Measurements from ENCODE around the gene STUM. TPM values are rescaled to one million over a fixed set of nuclear protein-coding genes. Genes with fewer than 3 reads are reported as not detected.
A peak's percentile ranks its signal among the peaks of the same experiment; 100 is the strongest.

The STUM gene
- total RNA-seq, 2 donors from 2014 or later, result not detected

- DNase-seq (peak; percentile 78 to 85), ATAC-seq (replicated peaks in 1 of 2) (peak; percentile 96 to 97)
- Mint-ChIP-seq H3K9me3 (no peaks in the 10 kb centered on the region), H3K27me3 (ENCODE audit: low read depth) (no peaks in the 10 kb centered on the region), H3K36me3 (ENCODE audit: insufficient read depth in 2 of 2) (peaks cover 5 to 28% of the 10 kb centered on the region in 2 donors), H3K4me1 (ENCODE audit: low read depth) (peaks cover 59% of the 10 kb centered on the region), H3K4me3 (peak overlapping the region; percentile 87 to 89), H3K27ac (peak overlapping the region; percentile 71)
These were observed 94.6 kb downstream of the STUM start for GRCh38 chr1:226643177-226643576.

- Mint-ChIP-seq H3K27ac (peak overlapping the region; percentile 71), H3K4me3 (peak overlapping the region; percentile 87 to 89), H3K36me3 (ENCODE audit: insufficient read depth in 2 of 2) (peaks cover 6 to 28% of the 10 kb centered on the region in 2 donors), H3K4me1 (ENCODE audit: low read depth) (peaks cover 66% of the 10 kb centered on the region), H3K27me3 (ENCODE audit: low read depth) (no peaks in the 10 kb centered on the region), H3K9me3 (no peaks in the 10 kb centered on the region)
- peak in 1 of 2 donors; percentile 50 for DNase-seq
- peak; percentile 19 to 35 for ATAC-seq (replicated peaks in 1 of 2)
These were observed 95.3 kb downstream of the STUM start for GRCh38 chr1:226643611-226644540.

- peaks cover 72% of the 10 kb centered on the region for H3K4me1 Mint-ChIP-seq (ENCODE audit: low read depth)
- peaks cover 9 to 28% of the 10 kb centered on the region in 2 donors for H3K36me3 Mint-ChIP-seq (ENCODE audit: insufficient read depth in 2 of 2)
- H3K27ac Mint-ChIP-seq, result peak overlapping the region; percentile 50
- H3K9me3 Mint-ChIP-seq, result no peaks in the 10 kb centered on the region
- ATAC-seq (replicated peaks in 1 of 2) (no peak), DNase-seq (no peak)
- H3K27me3 Mint-ChIP-seq (ENCODE audit: low read depth), result no peaks in the 10 kb centered on the region
- H3K4me3 Mint-ChIP-seq, result peak overlapping the region; percentile 87 to 89
These were observed 96.1 kb downstream of the STUM start for GRCh38 chr1:226644541-226645176.

GRCh38 chr1:226645279-226645976 is 96.9 kb downstream of the STUM start:
- H3K27me3 Mint-ChIP-seq (ENCODE audit: low read depth), result no peaks in the 10 kb centered on the region
- peak overlapping the region; percentile 25 to 89 for H3K4me3 Mint-ChIP-seq
- H3K36me3 Mint-ChIP-seq (ENCODE audit: insufficient read depth in 2 of 2), result peaks cover 9 to 27% of the 10 kb centered on the region in 2 donors
- DNase-seq (no peak), ATAC-seq (replicated peaks in 1 of 2) (no peak)
- H3K4me1 Mint-ChIP-seq (ENCODE audit: low read depth), result peaks cover 79% of the 10 kb centered on the region
- H3K27ac Mint-ChIP-seq, result peak overlapping the region; percentile 50
- H3K9me3 Mint-ChIP-seq, result no peaks in the 10 kb centered on the region

- peak overlapping the region; percentile 13 to 18 for H3K4me3 Mint-ChIP-seq
- H3K27ac Mint-ChIP-seq, result peak overlapping the region; percentile 54
- no peaks in the 10 kb centered on the region for H3K27me3 Mint-ChIP-seq (ENCODE audit: low read depth)
- DNase-seq (no peak), ATAC-seq (replicated peaks in 1 of 2) (no peak)
- H3K4me1 Mint-ChIP-seq (ENCODE audit: low read depth), result peaks cover 87% of the 10 kb centered on the region
- H3K9me3 Mint-ChIP-seq, result no peaks in the 10 kb centered on the region
- peaks cover 9 to 23% of the 10 kb centered on the region in 2 donors for H3K36me3 Mint-ChIP-seq (ENCODE audit: insufficient read depth in 2 of 2)
These were observed 97.7 kb downstream of the STUM start for GRCh38 chr1:226646026-226646869.

- peaks cover 8 to 21% of the 10 kb centered on the region in 2 donors for H3K36me3 Mint-ChIP-seq (ENCODE audit: insufficient read depth in 2 of 2)
- no peaks in the 10 kb centered on the region for H3K27me3 Mint-ChIP-seq (ENCODE audit: low read depth)
- peak overlapping the region; percentile 9 to 18 for H3K4me3 Mint-ChIP-seq
- peaks cover 85% of the 10 kb centered on the region for H3K4me1 Mint-ChIP-seq (ENCODE audit: low read depth)
- peak overlapping the region; percentile 54 for H3K27ac Mint-ChIP-seq
- no peak for ATAC-seq (replicated peaks in 1 of 2)
- no peak for DNase-seq
- no peaks in the 10 kb centered on the region for H3K9me3 Mint-ChIP-seq
These were observed 98.4 kb downstream of the STUM start for GRCh38 chr1:226646870-226647449.

- Mint-ChIP-seq H3K36me3 (ENCODE audit: insufficient read depth in 2 of 2) (peaks cover 7 to 17% of the 10 kb centered on the region in 2 donors), H3K27me3 (ENCODE audit: low read depth) (no peaks in the 10 kb centered on the region), H3K4me1 (ENCODE audit: low read depth) (peaks cover 79% of the 10 kb centered on the region), H3K9me3 (no peaks in the 10 kb centered on the region), H3K4me3 (no peak overlapping the region), H3K27ac (no peak overlapping the region)
- ATAC-seq (replicated peaks in 1 of 2) (no peak), DNase-seq (no peak)
These were observed 99.2 kb downstream of the STUM start for GRCh38 chr1:226647719-226648118.

- no peak overlapping the region for H3K27ac Mint-ChIP-seq
- no peaks in the 10 kb centered on the region for H3K9me3 Mint-ChIP-seq
- no peaks in the 10 kb centered on the region for H3K27me3 Mint-ChIP-seq (ENCODE audit: low read depth)
- peaks cover 7 to 13% of the 10 kb centered on the region in 2 donors for H3K36me3 Mint-ChIP-seq (ENCODE audit: insufficient read depth in 2 of 2)
- peaks cover 72% of the 10 kb centered on the region for H3K4me1 Mint-ChIP-seq (ENCODE audit: low read depth)
- no peak for DNase-seq
- no peak for ATAC-seq (replicated peaks in 1 of 2)
- no peak overlapping the region for H3K4me3 Mint-ChIP-seq
These were observed 99.9 kb downstream of the STUM start for GRCh38 chr1:226648421-226648820.

- H3K27ac Mint-ChIP-seq, result peak overlapping the region; percentile 91
- peaks cover 64% of the 10 kb centered on the region for H3K4me1 Mint-ChIP-seq (ENCODE audit: low read depth)
- H3K36me3 Mint-ChIP-seq (ENCODE audit: insufficient read depth in 2 of 2), result peaks cover 7 to 13% of the 10 kb centered on the region in 2 donors
- no peak overlapping the region for H3K4me3 Mint-ChIP-seq
- ATAC-seq (replicated peaks in 1 of 2), result no peak
- H3K9me3 Mint-ChIP-seq, result no peaks in the 10 kb centered on the region
- no peak for DNase-seq
- no peaks in the 10 kb centered on the region for H3K27me3 Mint-ChIP-seq (ENCODE audit: low read depth)
These were observed 100.7 kb downstream of the STUM start for GRCh38 chr1:226649244-226649643.

GRCh38 chr1:226649780-226650179 is 101.2 kb downstream of the STUM start:
- H3K27ac Mint-ChIP-seq, result no peak overlapping the region
- H3K27me3 Mint-ChIP-seq (ENCODE audit: low read depth), result no peaks in the 10 kb centered on the region
- H3K9me3 Mint-ChIP-seq, result no peaks in the 10 kb centered on the region
- H3K4me1 Mint-ChIP-seq (ENCODE audit: low read depth), result peaks cover 58% of the 10 kb centered on the region
- no peak overlapping the region for H3K4me3 Mint-ChIP-seq
- ATAC-seq (replicated peaks in 1 of 2), result no peak
- peaks cover 7 to 13% of the 10 kb centered on the region in 2 donors for H3K36me3 Mint-ChIP-seq (ENCODE audit: insufficient read depth in 2 of 2)
- DNase-seq, result no peak

- no peak overlapping the region for H3K4me3 Mint-ChIP-seq
- H3K4me1 Mint-ChIP-seq (ENCODE audit: low read depth), result peaks cover 53% of the 10 kb centered on the region
- peaks cover 7 to 13% of the 10 kb centered on the region in 2 donors for H3K36me3 Mint-ChIP-seq (ENCODE audit: insufficient read depth in 2 of 2)
- DNase-seq (no peak), ATAC-seq (replicated peaks in 1 of 2) (no peak)
- H3K27me3 Mint-ChIP-seq (ENCODE audit: low read depth), result no peaks in the 10 kb centered on the region
- H3K9me3 Mint-ChIP-seq, result no peaks in the 10 kb centered on the region
- H3K27ac Mint-ChIP-seq, result peak overlapping the region; percentile 65
These were observed 101.8 kb downstream of the STUM start for GRCh38 chr1:226650236-226650841.

Data from activated T-cell treated with anti-CD3 and anti-CD28 coated beads, Interleukin-2, amount 50 U/mL, for 72 hours (primary cell).